Astrocyte of the spinal cord (primary cell): Measurements from ENCODE around the gene NUCKS1.

Source experiments
- DNase-seq: peaks from one replicate; pipeline ENCODE4 v3.0.0; 2011; ENCODE audit warnings: low read depth, low spot score
- H3K4me3 ChIP-seq: 2 replicates; pipeline ENCODE4 v1.5.1; 2011; ENCODE audit warnings: low read depth, mild to moderate bottlenecking, low read length, moderate library complexity
- in situ Hi-C: cut with HindIII; loops from 2 replicates; pipeline ENCODE4 v1.10.0; 2017; ENCODE audit warnings: low sequenced_read_pairs
- TF ChIP-seq, protein P1 (sequence below): IDR thresholded peaks from 2 replicates; pipeline ENCODE4 v1.5.1; 2012; ENCODE audit warnings: low read depth, mild to moderate bottlenecking, low read length, inconsistent platforms

NUCKS1 gene

GRCh38 chr1:205751036-205751651, 1.2 kb upstream of the NUCKS1 start:
- H3K4me3 ChIP-seq = no peak overlapping the region
- no peak for DNase-seq
- in situ Hi-C loops = no loop called here
- TF ChIP-seq, protein P1, sequence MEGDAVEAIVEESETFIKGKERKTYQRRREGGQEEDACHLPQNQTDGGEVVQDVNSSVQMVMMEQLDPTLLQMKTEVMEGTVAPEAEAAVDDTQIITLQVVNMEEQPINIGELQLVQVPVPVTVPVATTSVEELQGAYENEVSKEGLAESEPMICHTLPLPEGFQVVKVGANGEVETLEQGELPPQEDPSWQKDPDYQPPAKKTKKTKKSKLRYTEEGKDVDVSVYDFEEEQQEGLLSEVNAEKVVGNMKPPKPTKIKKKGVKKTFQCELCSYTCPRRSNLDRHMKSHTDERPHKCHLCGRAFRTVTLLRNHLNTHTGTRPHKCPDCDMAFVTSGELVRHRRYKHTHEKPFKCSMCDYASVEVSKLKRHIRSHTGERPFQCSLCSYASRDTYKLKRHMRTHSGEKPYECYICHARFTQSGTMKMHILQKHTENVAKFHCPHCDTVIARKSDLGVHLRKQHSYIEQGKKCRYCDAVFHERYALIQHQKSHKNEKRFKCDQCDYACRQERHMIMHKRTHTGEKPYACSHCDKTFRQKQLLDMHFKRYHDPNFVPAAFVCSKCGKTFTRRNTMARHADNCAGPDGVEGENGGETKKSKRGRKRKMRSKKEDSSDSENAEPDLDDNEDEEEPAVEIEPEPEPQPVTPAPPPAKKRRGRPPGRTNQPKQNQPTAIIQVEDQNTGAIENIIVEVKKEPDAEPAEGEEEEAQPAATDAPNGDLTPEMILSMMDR = no peak

DNA sequence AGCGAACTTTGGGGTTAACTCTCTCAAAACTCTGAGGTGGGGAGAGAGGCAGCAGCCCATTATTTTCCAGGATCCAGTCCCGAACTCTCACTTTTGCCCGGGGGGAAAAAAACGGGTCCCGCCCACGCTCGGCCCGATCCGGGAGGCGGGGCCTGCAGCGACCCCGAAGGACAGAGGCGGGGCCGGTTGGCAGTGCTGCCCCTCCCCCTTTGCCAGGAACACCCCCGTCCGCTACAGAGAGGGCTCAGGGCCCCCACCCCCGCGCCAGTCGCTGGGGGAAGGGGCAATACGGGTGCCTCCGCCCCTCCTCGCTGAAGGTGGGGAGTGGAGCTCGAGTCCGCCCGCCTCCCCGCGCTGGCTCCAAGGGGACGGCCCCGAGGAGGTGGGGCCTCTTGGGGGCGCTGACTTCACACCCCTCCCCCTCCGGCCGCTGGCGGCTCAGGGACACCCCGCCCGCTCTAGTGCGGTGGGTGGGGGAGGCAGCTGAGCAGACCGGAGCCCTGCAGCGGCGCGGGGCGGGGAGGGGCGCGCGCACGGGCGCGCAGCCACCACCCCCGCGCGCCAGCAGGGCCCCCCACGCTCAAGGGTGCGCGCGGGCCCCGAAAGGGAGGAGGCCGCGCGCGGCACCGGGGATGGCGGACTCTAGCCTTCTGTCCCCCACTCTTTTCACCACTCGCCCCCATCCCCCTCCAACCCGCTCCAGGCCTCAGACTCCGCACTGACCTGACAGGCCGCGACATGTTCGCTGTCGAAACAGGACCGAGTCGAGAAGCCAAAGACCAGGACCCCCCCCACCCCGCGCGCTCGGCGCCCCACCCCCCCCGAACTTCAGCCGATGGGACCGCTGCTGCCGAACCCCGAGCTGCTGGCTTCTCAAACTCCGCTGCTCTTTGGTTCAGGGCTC, 496 bp downstream of the NUCKS1 start:
- DNase-seq = peak; percentile 98
- peak overlapping the region; percentile 81 for H3K4me3 ChIP-seq
- TF ChIP-seq, protein P1 = no peak
- in situ Hi-C loops = no loop called here

DNA sequence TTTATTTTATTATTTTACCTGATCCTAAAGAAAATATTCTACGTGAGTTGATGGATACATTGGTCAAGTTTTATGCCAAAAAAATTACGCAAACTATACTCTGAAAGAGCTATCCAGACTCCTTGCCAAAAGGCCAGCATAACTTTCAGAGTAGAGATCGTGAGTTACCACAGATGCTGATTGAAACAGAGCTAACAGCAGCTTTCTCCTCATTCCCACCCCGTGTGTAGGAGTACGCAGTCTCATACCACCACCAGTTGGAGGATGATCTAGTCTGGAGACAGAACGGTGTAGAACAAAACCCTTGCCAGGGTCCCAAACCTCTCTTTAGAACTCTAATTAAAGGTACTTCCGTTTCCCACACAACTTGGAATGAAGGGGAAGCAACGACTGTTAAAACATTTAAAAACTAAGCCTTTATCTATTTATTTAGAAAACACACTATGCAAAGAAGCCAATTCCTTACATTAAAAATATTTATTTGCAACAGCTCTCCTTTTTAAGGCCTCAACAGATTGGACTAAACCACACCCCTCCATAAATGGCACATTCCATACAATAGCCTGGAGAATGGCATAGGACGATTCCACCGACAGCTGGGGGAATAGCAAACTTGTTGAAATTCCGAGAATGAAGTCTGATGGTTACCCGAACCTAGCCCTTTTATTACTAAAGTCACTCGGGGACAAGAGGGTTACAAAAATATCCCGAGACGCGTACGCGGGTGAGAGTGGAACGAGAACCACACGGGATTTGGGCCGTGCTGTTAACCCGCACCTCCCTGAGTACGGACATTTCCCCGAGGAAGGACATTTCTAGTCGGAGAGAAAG, 1.4 kb downstream of the NUCKS1 start:
- TF ChIP-seq, protein P1 = no peak
- DNase-seq = peak; percentile 54
- in situ Hi-C loops = no loop called here
- peak overlapping the region; percentile 81 for H3K4me3 ChIP-seq

- TF ChIP-seq, protein P1 = no peak
- in situ Hi-C loops = no loop called here
- no peak overlapping the region for H3K4me3 ChIP-seq
- no peak for DNase-seq
These were observed 3.1 kb downstream of the NUCKS1 start for GRCh38 chr1:205746757-205747412.

- in situ Hi-C loops = no loop called here
- no peak for DNase-seq
- H3K4me3 ChIP-seq = no peak overlapping the region
- TF ChIP-seq, protein P1 = no peak
These were observed 5.6 kb downstream of the NUCKS1 start for GRCh38 chr1:205744403-205744802.

DNA sequence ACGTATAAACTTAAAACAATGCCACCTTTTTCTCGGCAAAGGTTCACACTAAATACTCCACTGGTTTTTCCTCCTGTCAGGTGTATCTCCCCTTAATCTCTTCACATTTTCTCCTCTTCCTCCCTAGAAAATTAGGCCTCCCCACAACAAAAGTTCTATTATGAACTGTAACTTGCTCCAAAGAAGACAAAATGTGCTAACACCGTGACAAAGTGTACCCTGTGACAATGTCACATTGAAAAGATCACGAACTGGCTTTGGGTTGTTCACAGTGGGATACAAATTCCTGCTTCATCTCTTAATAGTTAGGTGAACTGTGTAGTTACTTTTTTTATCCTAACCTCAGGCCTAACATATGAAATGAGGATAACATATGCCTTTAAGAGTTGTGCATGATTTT, 6.0 kb downstream of the NUCKS1 start:
- TF ChIP-seq, protein P1 = no peak
- DNase-seq = no peak
- no peak overlapping the region for H3K4me3 ChIP-seq
- in situ Hi-C loops = no loop called here
